BJ (cell line): ENCODE data around the gene ELMO2. TPM values are rescaled to one million over a fixed set of nuclear protein-coding genes. Genes with fewer than 3 reads are reported as not detected.

Source experiments
- CTCF ChIA-PET: fragments of 350-600 bp; formaldehyde crosslinking; extraction: SDS; loops from one replicate; lab custom pipeline; 2021; ENCODE audit warnings: antibody characterized with exemption, inconsistent platforms; lab: Yijun Ruan, JAX
- POLR2A ChIA-PET: fragments of 300-600 bp; sonication (Branson Sonifier 250); formaldehyde crosslinking; extraction: SDS; loops from one replicate; lab custom pipeline; 2021; ENCODE audit warnings: antibody characterized with exemption; lab: Charles Lee
- DNase-seq: peaks from one replicate; pipeline ENCODE4 v3.0.0-alpha.2; 2011; ENCODE audit warnings: low read depth
- H3K27me3 ChIP-seq: 2 replicates; pipeline ENCODE4 v1.6.0; 2011; ENCODE audit warnings: low read length; ENCODE audit not compliant: control insufficient read depth, insufficient read depth
- H3K36me3 ChIP-seq: 2 replicates; pipeline ENCODE4 v1.5.1; 2011; ENCODE audit warnings: low read length; ENCODE audit not compliant: control insufficient read depth, insufficient read depth
- H3K4me3 ChIP-seq: 2 replicates; pipeline ENCODE4 v1.5.1; 2011; ENCODE audit warnings: low read depth, mild to moderate bottlenecking, control low read depth, low read length
- CTCF ChIP-seq: IDR thresholded peaks from 2 replicates; pipeline ENCODE4 v1.5.1; 2011; ENCODE audit warnings: low read depth, mild to moderate bottlenecking, control low read depth, inconsistent platforms, low read length, moderate library complexity; ENCODE audit not compliant: insufficient read depth
- polyA plus RNA-seq: library from polyadenylated mRNA; depleted of rRNA; stranded (reverse); fragments of >200 nt; gene quantifications from 2 replicates; pipeline ENCODE4 v1.2.3, GENCODE V29; 2011

Gene ELMO2
- polyA plus RNA-seq, 1 experiment: 62.2 TPM

DNA sequence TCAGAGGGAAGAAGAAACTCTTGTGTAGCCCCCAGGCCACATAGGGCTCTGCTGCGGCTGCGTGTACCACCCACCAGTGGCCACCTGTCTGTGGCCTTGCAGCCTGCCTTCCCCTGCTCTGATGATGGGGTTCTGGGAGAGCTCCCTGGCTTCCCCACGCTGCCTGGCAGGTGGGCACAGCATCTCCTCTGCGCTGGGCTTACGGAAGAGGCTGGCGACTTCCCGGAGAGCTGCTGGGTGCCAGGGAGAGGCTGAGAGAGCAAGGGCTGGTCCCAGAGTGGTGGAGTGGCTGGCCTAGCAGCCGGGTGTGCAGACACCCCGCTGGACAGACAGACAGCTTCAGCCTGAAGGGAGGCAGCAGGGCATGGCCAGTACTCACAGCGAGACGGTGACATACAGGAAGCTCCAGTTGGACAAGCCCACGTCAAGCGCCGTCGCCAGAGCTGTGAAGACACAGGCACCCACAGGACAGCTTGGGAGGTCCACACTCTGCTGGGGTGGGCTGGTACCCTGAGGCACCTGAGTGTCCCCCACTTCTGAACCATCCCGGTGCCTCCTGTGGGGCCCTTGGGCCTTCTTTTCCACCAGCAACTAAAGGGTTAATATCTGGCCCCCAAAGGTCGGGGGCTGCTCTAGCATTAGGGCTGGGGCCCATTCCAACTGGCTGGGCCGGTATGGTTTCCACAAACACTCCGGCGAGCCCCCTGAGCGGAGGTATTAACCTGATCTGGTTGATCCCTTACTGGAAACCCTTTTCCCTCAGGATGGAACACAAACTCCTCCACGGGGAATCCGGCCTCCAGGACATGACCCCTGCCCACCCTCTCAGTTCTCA lies 50.0 kb downstream of the ELMO2 start:
- no peak for DNase-seq
- TF ChIP-seq CTCF: no peak
- CTCF ChIA-PET: interaction anchor here (0.8 to 1.4 kb wide), 2 partner anchors 8 to 49 kb away, joined by 3 to 5 read pairs; no protein-coding TSS in a partner anchor
- no peaks in the 10 kb centered on the region for H3K27me3 ChIP-seq
- POLR2A ChIA-PET: no interaction called here
- peaks cover 25% of the 10 kb centered on the region for H3K36me3 ChIP-seq
- H3K4me3 ChIP-seq: no peak overlapping the region

GRCh38 chr20:46355778-46356177 lies 50.6 kb downstream of the ELMO2 start:
- no peak for TF ChIP-seq CTCF
- DNase-seq: no peak
- Histone ChIP-seq H3K36me3 (peaks cover 26% of the 10 kb centered on the region), H3K4me3 (no peak overlapping the region), H3K27me3 (no peaks in the 10 kb centered on the region)
- POLR2A ChIA-PET: no interaction called here
- CTCF ChIA-PET: interaction anchor here (0.8 to 1.4 kb wide), 2 partner anchors 9 to 49 kb away, joined by 3 to 5 read pairs; no protein-coding TSS in a partner anchor

GRCh38 chr20:46354920-46355654 lies 51.3 kb downstream of the ELMO2 start:
- ChIA-PET CTCF (interaction anchor here (1.4 kb wide), 1 partner anchor 9 kb away, joined by 5 read pairs; no protein-coding TSS in a partner anchor), POLR2A (interaction anchor here (0.5 kb wide), 1 partner anchor 259 kb away, joined by 3 read pairs; no protein-coding TSS in a partner anchor)
- DNase-seq: no peak
- Histone ChIP-seq H3K4me3 (no peak overlapping the region), H3K36me3 (peaks cover 26% of the 10 kb centered on the region), H3K27me3 (no peaks in the 10 kb centered on the region)
- no peak for TF ChIP-seq CTCF

GRCh38 chr20:46354207-46354555 lies 52.2 kb downstream of the ELMO2 start:
- Histone ChIP-seq H3K36me3 (peaks cover 26% of the 10 kb centered on the region), H3K27me3 (no peaks in the 10 kb centered on the region), H3K4me3 (no peak overlapping the region)
- CTCF ChIA-PET: no interaction called here
- POLR2A ChIA-PET: no interaction called here
- no peak for DNase-seq
- TF ChIP-seq CTCF: no peak
